Measurements from ENCODE around the gene TSPAN9. TPM values are rescaled to one million over a fixed set of nuclear protein-coding genes. Genes with fewer than 3 reads are reported as not detected.

The TSPAN9 gene
- total RNA-seq, 1 donor from 2014 or later: 109 TPM

DNA sequence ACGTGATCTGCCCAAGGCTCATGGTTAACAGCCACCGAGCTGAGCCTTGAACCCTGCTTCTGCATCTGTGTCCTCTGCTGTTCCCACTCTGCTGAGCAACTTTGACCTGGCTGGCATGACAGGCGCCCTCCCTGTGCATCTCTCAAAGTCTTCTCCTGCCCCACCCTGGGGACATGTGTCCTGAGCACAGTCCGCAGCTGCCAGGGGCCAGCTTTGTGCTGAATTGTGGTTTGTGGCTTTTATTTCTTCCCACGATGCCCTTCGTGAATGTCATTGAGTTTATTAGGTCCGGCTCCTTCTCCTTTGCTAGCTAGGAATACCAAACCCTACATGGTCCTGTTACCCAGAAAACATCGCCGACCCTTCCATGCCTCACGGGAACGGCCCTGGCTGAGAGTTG is 161.0 kb downstream of the TSPAN9 start:
- no peaks in the 10 kb centered on the region for H3K36me3 ChIP-seq
- no peaks in the 10 kb centered on the region for H3K27me3 ChIP-seq
- no peaks in the 10 kb centered on the region for H3K4me1 ChIP-seq
- H3K4me3 ChIP-seq: no peak overlapping the region
- DNase-seq (ENCODE audit: low spot score in 2 of 2): no peak
- intact Hi-C loops (cut with DNase I): no loop called here
- no peak overlapping the region for H3K27ac ChIP-seq
- no peaks in the 10 kb centered on the region for H3K9me3 ChIP-seq
- TF ChIP-seq, protein P1, sequence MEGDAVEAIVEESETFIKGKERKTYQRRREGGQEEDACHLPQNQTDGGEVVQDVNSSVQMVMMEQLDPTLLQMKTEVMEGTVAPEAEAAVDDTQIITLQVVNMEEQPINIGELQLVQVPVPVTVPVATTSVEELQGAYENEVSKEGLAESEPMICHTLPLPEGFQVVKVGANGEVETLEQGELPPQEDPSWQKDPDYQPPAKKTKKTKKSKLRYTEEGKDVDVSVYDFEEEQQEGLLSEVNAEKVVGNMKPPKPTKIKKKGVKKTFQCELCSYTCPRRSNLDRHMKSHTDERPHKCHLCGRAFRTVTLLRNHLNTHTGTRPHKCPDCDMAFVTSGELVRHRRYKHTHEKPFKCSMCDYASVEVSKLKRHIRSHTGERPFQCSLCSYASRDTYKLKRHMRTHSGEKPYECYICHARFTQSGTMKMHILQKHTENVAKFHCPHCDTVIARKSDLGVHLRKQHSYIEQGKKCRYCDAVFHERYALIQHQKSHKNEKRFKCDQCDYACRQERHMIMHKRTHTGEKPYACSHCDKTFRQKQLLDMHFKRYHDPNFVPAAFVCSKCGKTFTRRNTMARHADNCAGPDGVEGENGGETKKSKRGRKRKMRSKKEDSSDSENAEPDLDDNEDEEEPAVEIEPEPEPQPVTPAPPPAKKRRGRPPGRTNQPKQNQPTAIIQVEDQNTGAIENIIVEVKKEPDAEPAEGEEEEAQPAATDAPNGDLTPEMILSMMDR (IDR thresholded peaks at IDR 0.05): no peak

DNA sequence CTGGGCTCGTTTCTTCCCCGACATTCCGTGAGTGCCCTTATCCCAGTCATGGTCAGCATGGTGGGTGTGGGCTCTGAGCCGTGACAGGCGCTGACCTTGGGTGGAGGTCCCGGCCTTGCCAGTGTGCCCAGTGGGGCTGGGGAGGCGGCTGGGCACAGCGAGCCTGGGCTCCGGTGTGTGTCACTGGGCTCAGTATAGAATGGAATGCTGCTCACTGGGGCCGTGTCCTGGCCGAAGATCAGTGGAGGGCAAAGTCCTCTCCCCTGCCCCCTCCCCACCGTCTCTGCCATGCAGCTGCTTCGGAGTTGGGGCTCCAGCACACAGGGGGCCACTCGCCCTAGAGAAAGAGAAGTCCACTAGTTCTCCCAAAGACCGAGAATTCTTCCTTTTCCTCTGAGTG is 164.4 kb downstream of the TSPAN9 start:
- no peaks in the 10 kb centered on the region for H3K27me3 ChIP-seq
- peak overlapping the region in 1 of 2 donors; percentile 39 for H3K27ac ChIP-seq
- no peak for DNase-seq (ENCODE audit: low spot score in 2 of 2)
- H3K9me3 ChIP-seq: no peaks in the 10 kb centered on the region
- TF ChIP-seq, protein P1 (IDR thresholded peaks at IDR 0.05): no peak
- intact Hi-C loops (cut with DNase I): no loop called here
- H3K36me3 ChIP-seq: no peaks in the 10 kb centered on the region
- no peak overlapping the region for H3K4me3 ChIP-seq
- no peaks in the 10 kb centered on the region for H3K4me1 ChIP-seq

DNA sequence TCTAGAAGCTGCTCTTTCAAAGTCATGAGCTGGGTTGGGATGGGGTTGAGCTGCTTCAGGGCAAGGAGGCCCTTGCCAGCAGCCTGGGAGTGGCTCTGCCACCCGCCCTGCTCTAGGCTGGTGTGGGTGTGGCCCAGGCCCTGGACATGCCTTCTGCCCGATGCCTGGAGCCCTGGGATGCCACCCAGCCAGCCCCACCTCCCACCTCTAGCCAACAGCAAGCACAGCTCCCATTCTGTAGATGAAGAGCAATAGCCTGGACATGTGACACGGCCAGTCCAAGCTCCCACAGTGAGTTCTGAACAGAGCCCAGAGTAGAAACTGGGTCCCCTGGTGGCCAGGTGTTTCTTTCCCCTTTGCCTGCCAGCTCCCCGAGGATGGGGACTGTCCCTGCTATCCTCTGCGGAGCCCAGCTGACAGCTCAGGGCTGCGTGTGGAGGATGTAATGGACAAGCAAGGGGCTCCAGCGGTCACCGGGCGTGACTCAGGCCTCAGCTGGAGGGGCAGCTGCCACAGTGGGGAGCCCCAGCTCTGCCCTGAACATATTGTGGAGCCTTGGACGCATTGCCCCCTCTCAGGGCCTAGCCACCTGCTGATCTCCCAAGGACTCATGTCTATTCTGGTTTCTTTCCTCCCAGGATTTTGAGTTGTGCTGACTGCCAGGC is 165.2 kb downstream of the TSPAN9 start:
- intact Hi-C loops (cut with DNase I): no loop called here
- Histone ChIP-seq H3K9me3 (no peaks in the 10 kb centered on the region), H3K27ac (peak overlapping the region in 1 of 2 donors; percentile 39), H3K4me3 (no peak overlapping the region), H3K4me1 (no peaks in the 10 kb centered on the region), H3K27me3 (no peaks in the 10 kb centered on the region), H3K36me3 (no peaks in the 10 kb centered on the region)
- no peak for DNase-seq (ENCODE audit: low spot score in 2 of 2)
- TF ChIP-seq, protein P1 (IDR thresholded peaks at IDR 0.05): no peak

DNA sequence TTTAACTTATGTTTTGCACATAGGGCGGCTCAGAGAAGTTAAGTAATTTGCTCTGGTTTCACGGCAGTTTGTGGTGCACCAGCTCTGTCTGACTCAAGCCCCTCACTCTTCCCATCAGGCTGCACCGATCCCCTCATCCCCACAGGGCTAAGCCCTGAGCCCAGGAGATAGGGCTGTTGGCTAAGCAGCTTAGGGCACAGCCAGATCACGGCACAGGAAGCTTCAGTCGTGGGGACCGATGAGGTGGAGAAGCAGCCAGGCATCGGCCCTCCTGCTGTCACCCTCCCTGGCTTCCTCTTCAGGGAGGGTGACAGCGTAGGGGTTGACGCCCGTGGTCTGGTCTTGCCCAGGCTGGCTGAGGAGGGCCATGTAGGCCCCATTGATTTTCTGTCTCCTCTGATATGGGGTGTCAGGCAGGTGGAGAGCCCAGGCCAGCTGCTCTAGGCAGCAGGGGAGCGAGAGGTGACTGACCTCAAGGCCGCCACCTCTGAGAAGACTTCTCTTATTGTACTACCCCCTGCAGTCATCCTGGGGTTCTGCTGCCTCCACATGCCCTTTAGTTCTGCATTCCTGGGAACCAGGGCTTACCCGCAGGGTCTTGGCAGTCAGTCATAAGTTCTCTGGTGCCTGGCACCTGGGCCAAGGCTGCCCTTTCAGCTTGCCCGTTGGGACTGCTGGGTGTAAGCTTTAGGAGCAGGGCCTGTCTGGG is 166.4 kb downstream of the TSPAN9 start:
- no peaks in the 10 kb centered on the region for H3K36me3 ChIP-seq
- no peak overlapping the region for H3K4me3 ChIP-seq
- no peaks in the 10 kb centered on the region for H3K9me3 ChIP-seq
- H3K27me3 ChIP-seq: no peaks in the 10 kb centered on the region
- no peak overlapping the region for H3K27ac ChIP-seq
- TF ChIP-seq, protein P1 (IDR thresholded peaks at IDR 0.05): no peak
- no peak for DNase-seq (ENCODE audit: low spot score in 2 of 2)
- H3K4me1 ChIP-seq: no peaks in the 10 kb centered on the region
- intact Hi-C loops (cut with DNase I): no loop called here

DNA sequence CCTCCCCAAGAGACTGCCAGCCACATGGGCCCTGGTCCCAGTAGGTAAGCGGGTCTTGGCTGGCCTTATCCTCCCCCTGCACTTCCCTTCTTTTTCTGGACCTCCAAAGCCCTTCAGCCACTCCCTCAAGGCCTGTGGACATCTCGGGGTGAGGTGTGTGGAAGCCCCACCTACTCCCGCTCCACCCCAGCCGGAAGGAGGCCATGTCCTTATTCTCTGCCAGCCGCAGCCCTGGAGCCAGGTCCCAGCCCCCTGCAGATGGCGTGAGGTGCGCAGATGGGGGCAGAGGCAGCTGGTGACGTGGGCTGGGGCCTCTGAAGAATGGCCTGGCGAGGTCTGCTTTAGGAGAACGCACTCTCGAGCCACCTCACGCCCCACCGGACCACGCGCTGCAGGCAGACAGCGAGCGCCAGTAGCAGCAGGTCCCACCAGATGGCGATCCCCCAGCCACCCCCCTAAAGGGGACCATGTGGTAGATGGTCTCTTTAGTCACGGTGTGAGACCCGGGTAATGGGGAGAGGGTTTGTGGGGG is 167.1 kb downstream of the TSPAN9 start:
- Histone ChIP-seq H3K36me3 (no peaks in the 10 kb centered on the region), H3K27me3 (no peaks in the 10 kb centered on the region), H3K9me3 (no peaks in the 10 kb centered on the region), H3K4me1 (no peaks in the 10 kb centered on the region), H3K4me3 (no peak overlapping the region), H3K27ac (no peak overlapping the region)
- no peak for DNase-seq (ENCODE audit: low spot score in 2 of 2)
- intact Hi-C loops (cut with DNase I): no loop called here
- TF ChIP-seq, protein P1 (IDR thresholded peaks at IDR 0.05): no peak

Data from ascending aorta (tissue), 2 donors.